Measurements from ENCODE around the gene ELOVL5. TPM values are rescaled to one million over a fixed set of nuclear protein-coding genes. Genes with fewer than 3 reads are reported as not detected.
A peak's percentile ranks its signal among the peaks of the same experiment; 100 is the strongest.

ELOVL5 gene, protein sequence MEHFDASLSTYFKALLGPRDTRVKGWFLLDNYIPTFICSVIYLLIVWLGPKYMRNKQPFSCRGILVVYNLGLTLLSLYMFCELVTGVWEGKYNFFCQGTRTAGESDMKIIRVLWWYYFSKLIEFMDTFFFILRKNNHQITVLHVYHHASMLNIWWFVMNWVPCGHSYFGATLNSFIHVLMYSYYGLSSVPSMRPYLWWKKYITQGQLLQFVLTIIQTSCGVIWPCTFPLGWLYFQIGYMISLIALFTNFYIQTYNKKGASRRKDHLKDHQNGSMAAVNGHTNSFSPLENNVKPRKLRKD
- 10 to 100 TPM; 39.7 to 84.2 (median 57.4) TPM for total RNA-seq

DNA sequence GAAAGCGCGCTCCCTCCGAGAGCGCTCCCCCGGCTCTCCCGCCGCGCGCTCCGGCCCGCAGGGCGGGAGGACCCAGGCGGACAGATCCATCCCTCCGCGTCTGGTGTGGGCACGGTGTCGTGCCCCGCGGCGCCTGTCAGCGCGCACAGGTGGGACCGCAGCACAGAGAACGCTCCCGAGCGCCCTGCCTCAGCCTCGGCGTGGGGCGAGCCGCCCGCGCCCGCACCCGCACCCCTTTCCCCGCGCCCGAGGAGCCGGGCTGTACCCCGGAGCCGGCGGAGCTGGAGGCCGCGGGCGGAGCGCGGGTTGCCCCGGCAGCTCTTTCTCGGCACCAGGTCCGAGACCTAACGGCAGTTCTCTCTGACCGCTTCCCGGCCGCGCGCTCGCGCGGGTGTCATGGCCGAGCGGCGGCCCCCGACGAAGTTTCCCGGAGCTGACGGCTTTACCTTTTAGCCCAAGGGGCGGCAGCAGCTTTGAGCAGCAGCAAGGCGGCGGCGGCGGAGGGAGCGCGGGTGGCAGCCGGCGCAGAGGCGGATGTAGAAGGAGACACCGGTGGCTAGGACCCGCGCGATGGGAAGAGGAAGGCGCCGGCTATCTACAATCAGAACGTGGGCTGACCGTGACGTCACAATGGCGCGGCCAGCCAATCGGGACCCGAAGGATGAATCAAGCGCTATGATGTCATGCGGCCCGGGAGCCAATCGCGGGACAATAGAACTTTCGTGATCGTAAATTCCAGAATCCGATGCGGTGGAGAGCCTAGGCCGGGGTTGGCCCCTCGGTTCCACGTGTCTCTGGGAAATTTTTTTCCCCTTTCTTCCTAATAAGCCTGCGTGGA is at the start of gene ELOVL5:
ELOVL5 (minus strand) TSS at position 580 of the 838 bp plus-strand sequence. CDS start 53,251 bp downstream, outside the sequence.
- Histone ChIP-seq H3K9me3 (no peaks in the 10 kb centered on the region), H3K27ac (peak within 1 kb of the TSS; percentile 91), H3K4me3 (peak within 1 kb of the TSS; percentile 78), H3K36me3 (no peaks in the 10 kb centered on the region), H3K27me3 (no peaks in the 10 kb centered on the region), H3K4me1 (peaks cover 18% of the 10 kb centered on the region)
- TF ChIP-seq EP300 (IDR thresholded peaks at IDR 0.05) (no peak), POLR2A (IDR thresholded peaks at IDR 0.05) (peak in 1 of 2 donors; percentile 65), POLR2AphosphoS5 (IDR thresholded peaks at IDR 0.05) (peak in 2 of 3 donors; percentile 35 to 58)
- TF ChIP-seq, protein P1, sequence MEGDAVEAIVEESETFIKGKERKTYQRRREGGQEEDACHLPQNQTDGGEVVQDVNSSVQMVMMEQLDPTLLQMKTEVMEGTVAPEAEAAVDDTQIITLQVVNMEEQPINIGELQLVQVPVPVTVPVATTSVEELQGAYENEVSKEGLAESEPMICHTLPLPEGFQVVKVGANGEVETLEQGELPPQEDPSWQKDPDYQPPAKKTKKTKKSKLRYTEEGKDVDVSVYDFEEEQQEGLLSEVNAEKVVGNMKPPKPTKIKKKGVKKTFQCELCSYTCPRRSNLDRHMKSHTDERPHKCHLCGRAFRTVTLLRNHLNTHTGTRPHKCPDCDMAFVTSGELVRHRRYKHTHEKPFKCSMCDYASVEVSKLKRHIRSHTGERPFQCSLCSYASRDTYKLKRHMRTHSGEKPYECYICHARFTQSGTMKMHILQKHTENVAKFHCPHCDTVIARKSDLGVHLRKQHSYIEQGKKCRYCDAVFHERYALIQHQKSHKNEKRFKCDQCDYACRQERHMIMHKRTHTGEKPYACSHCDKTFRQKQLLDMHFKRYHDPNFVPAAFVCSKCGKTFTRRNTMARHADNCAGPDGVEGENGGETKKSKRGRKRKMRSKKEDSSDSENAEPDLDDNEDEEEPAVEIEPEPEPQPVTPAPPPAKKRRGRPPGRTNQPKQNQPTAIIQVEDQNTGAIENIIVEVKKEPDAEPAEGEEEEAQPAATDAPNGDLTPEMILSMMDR (IDR thresholded peaks at IDR 0.05): no peak
- peak; percentile 98 to 99 for DNase-seq (ENCODE audit: low spot score in 2 of 2)
- no CpG with 5 or more reads among the region's 101 CpGs for WGBS

GRCh38 chr6:53397283-53397682 is 48.5 kb upstream of the ELOVL5 start:
- TF ChIP-seq, protein P1 (IDR thresholded peaks at IDR 0.05): no peak
- no peak for TF ChIP-seq POLR2A (IDR thresholded peaks at IDR 0.05)
- TF ChIP-seq EP300 (IDR thresholded peaks at IDR 0.05): no peak
- TF ChIP-seq POLR2AphosphoS5 (IDR thresholded peaks at IDR 0.05): no peak
- no peaks in the 10 kb centered on the region for H3K9me3 ChIP-seq
- H3K27ac ChIP-seq: no peak overlapping the region
- no peaks in the 10 kb centered on the region for H3K36me3 ChIP-seq
- 72% methylated on average over 3 of the region's 3 CpGs for WGBS
- no peaks in the 10 kb centered on the region for H3K27me3 ChIP-seq
- no peaks in the 10 kb centered on the region for H3K4me1 ChIP-seq
- no peak for DNase-seq (ENCODE audit: low spot score in 2 of 2)
- no peak overlapping the region for H3K4me3 ChIP-seq

GRCh38 chr6:53395986-53396385 is 47.2 kb upstream of the ELOVL5 start:
- Histone ChIP-seq H3K4me1 (no peaks in the 10 kb centered on the region), H3K9me3 (no peaks in the 10 kb centered on the region), H3K36me3 (no peaks in the 10 kb centered on the region), H3K27me3 (no peaks in the 10 kb centered on the region), H3K27ac (no peak overlapping the region), H3K4me3 (no peak overlapping the region)
- TF ChIP-seq EP300 (IDR thresholded peaks at IDR 0.05) (no peak), POLR2A (IDR thresholded peaks at IDR 0.05) (no peak), POLR2AphosphoS5 (IDR thresholded peaks at IDR 0.05) (no peak)
- TF ChIP-seq, protein P1 (IDR thresholded peaks at IDR 0.05): no peak
- DNase-seq (ENCODE audit: low spot score in 2 of 2): no peak

DNA sequence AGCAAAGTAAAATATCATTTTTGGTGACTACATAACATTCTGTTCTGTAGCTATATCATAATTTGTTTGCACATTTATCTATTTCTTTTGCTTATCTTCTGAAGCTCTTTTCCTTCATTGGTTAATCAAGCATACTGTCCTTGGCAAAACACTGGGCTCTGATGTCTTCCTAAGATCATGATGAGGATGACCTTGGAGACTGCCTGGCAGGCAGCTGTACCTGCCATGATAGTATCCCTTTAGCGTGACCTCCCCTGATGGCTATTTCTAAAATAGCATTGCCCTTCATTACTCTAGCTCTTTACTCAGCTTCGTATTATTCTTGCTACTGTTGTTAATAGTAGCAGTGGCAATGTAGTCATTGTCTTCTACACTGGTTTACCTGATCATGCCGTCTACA is 46.0 kb upstream of the ELOVL5 start:
- H3K9me3 ChIP-seq: no peaks in the 10 kb centered on the region
- WGBS: 93% methylated on average over 3 of the region's 3 CpGs
- H3K27ac ChIP-seq: no peak overlapping the region
- TF ChIP-seq EP300 (IDR thresholded peaks at IDR 0.05) (no peak), POLR2AphosphoS5 (IDR thresholded peaks at IDR 0.05) (no peak), POLR2A (IDR thresholded peaks at IDR 0.05) (no peak)
- TF ChIP-seq, protein P1 (IDR thresholded peaks at IDR 0.05): no peak
- H3K27me3 ChIP-seq: no peaks in the 10 kb centered on the region
- no peaks in the 10 kb centered on the region for H3K36me3 ChIP-seq
- DNase-seq (ENCODE audit: low spot score in 2 of 2): no peak
- H3K4me3 ChIP-seq: no peak overlapping the region
- no peaks in the 10 kb centered on the region for H3K4me1 ChIP-seq

DNA sequence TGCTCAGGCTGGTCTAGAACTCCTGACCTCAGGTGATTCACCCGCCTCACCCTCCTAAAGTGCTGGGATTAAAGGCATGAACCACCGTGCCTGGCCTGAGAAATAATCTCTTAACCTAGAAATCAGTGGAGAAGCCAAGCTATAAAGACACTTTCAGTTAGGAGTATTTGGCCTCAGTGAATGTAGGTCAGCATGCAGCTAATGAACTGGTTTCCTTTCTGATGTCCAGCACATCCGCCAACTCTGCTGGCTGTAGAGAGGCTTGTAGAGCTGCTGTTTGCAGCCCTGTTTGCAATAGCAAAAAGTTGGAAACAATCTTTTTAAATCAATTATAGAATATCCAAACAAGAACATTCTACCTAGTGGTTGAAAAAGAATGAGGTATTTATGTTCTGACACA is 42.4 kb upstream of the ELOVL5 start:
- TF ChIP-seq EP300 (IDR thresholded peaks at IDR 0.05): no peak
- TF ChIP-seq POLR2AphosphoS5 (IDR thresholded peaks at IDR 0.05): no peak
- TF ChIP-seq POLR2A (IDR thresholded peaks at IDR 0.05): no peak
- TF ChIP-seq, protein P1 (IDR thresholded peaks at IDR 0.05): no peak
- Histone ChIP-seq H3K36me3 (no peaks in the 10 kb centered on the region), H3K4me3 (no peak overlapping the region), H3K4me1 (no peaks in the 10 kb centered on the region), H3K27ac (no peak overlapping the region), H3K9me3 (no peaks in the 10 kb centered on the region), H3K27me3 (no peaks in the 10 kb centered on the region)
- no peak for DNase-seq (ENCODE audit: low spot score in 2 of 2)
- WGBS: 76% methylated on average over 3 of the region's 3 CpGs
